Adrenal gland (tissue), 5 donors: ENCODE data around the gene CHTOP.

ENCODE experiments used
- CTCF ChIP-seq, 6 experiments: fragments of 450-650 bp in 4 of 6; fragments of 200-600 bp in 2 of 6; sonication (generic) in 1 of 6; IDR thresholded peaks; 1 replicate in 5 of 6; 2 replicates in 1 of 6; pipeline versions ENCODE4 v1.5.1 to v1.8.0; 2016 to 2021; ENCODE audit warnings: antibody characterized with exemption in 6 of 6, mild to moderate bottlenecking in 2 of 6, moderate library complexity in 1 of 6
- POLR2A ChIP-seq, 2 donors: fragments of 450-650 bp; IDR thresholded peaks; one replicate each; pipeline ENCODE4 v1.6.1; 2017; ENCODE audit warnings: antibody characterized with exemption in 2 of 2, mild to moderate bottlenecking in 2 of 2, moderate library complexity in 1 of 2
- donor health status: DM: no; HTN: no; CAD: no.

GRCh38 chr1:153684892-153685291 lies 51.0 kb downstream of the CHTOP start:
- no peak for TF ChIP-seq CTCF (IDR thresholded peaks at IDR 0.05)
- peak in 1 of 2 donors; percentile 11 for TF ChIP-seq POLR2A (IDR thresholded peaks at IDR 0.05)
